B cell (primary cell): ENCODE results near the gene GGCT. TPM values are rescaled to one million over a fixed set of nuclear protein-coding genes. Genes with fewer than 3 reads are reported as not detected.

Source experiments
- ATAC-seq: fragments of 200-7000 bp; cut with Tn5 transposase; one replicate; pipeline ENCODE4 v1.10.0; 2021; ENCODE audit warnings: low read depth, mild to moderate bottlenecking, moderate number of reproducible peaks, moderate library complexity
- CTCF ChIA-PET: fragments of 350-600 bp; sonication (Branson Sonifier 250); formaldehyde crosslinking; loops from one replicate; lab custom pipeline; 2021; ENCODE audit warnings: antibody characterized with exemption, inconsistent platforms; lab: Charles Lee
- POLR2A ChIA-PET: fragments of 350-600 bp; sonication (Branson Sonifier 250); formaldehyde crosslinking; loops from one replicate; lab custom pipeline; 2021; ENCODE audit warnings: antibody characterized with exemption; lab: Charles Lee
- DNase-seq: peaks from one replicate; pipeline ENCODE4 v3.0.0; 2013
- H2AFZ ChIP-seq: 2 replicates; pipeline ENCODE4 v1.6.1; 2012; ENCODE audit warnings: mild to moderate bottlenecking, low read depth, low read length; ENCODE audit not compliant: insufficient read depth, poor library complexity, severe bottlenecking
- H3K27ac ChIP-seq, 2 donors: 1 replicate in 1 of 2; 2 replicates in 1 of 2; pipeline ENCODE4 v1.5.1; 2012 to 2013; ENCODE audit warnings: low read length in 2 of 2, mild to moderate bottlenecking in 2 of 2, moderate library complexity in 1 of 2
- H3K27me3 ChIP-seq, 4 experiments: fragments of 200-600 bp in 1 of 4; sonication (generic) in 1 of 4; replicated peaks in 1 of 4; 1 replicate in 2 of 4; 2 replicates in 2 of 4; pipeline versions ENCODE4 v1.6.1 to v1.7.0; 2013 to 2016; ENCODE audit warnings: low read length in 3 of 4, mild to moderate bottlenecking in 2 of 4, mixed read lengths in 1 of 4, moderate library complexity in 1 of 4; ENCODE audit not compliant: insufficient read depth in 4 of 4, control insufficient read depth in 3 of 4; ENCODE audit errors: control extremely low read depth in 1 of 4
- H3K36me3 ChIP-seq, 2 experiments: replicated peaks in 1 of 2; 1 replicate in 1 of 2; 2 replicates in 1 of 2; pipeline versions ENCODE4 v1.6.1 to v1.7.1; 2013; ENCODE audit warnings: low read length in 1 of 2; ENCODE audit not compliant: insufficient read depth in 2 of 2, control insufficient read depth in 1 of 2; ENCODE audit errors: control extremely low read depth in 1 of 2, extremely low read depth in 1 of 2
- H3K4me1 ChIP-seq, 2 donors: fragments of 200-600 bp in 1 of 2; sonication (generic) in 1 of 2; 1 replicate in 1 of 2; 2 replicates in 1 of 2; pipeline versions ENCODE4 v1.5.1 to v1.6.1; 2013 to 2017; ENCODE audit warnings: low read length in 2 of 2; ENCODE audit not compliant: control insufficient read depth in 2 of 2, insufficient read depth in 2 of 2
- H3K4me2 ChIP-seq: replicated peaks from 2 replicates; pipeline ENCODE3; 2012; ENCODE audit warnings: mild to moderate bottlenecking, low read depth, low read length; ENCODE audit not compliant: poor library complexity, severe bottlenecking
- H3K4me3 ChIP-seq, 5 experiments: fragments of 200-600 bp in 1 of 5; sonication (generic) in 1 of 5; 1 replicate in 3 of 5; 2 replicates in 2 of 5; pipeline versions ENCODE4 v1.5.1 to v1.7.0; 2011 to 2016; ENCODE audit warnings: low read length in 4 of 5, mild to moderate bottlenecking in 4 of 5, low read depth in 2 of 5, control low read depth in 1 of 5, moderate library complexity in 1 of 5; ENCODE audit not compliant: insufficient read depth in 1 of 5; ENCODE audit errors: control extremely low read depth in 1 of 5, extremely low read depth in 1 of 5
- H3K79me2 ChIP-seq: fragments of 200-600 bp; sonication (generic); one replicate; pipeline ENCODE4 v1.6.0; 2016; ENCODE audit warnings: low read length; ENCODE audit not compliant: control insufficient read depth, insufficient read depth
- H3K9ac ChIP-seq: fragments of 200-600 bp; sonication (generic); 2 replicates; pipeline ENCODE4 v1.6.1; 2017; ENCODE audit warnings: mild to moderate bottlenecking, low read length, moderate library complexity
- H3K9me3 ChIP-seq, 3 donors: one replicate each; pipeline versions ENCODE4 v1.6.1 to v1.7.1; 2013; ENCODE audit warnings: low read length in 2 of 3; ENCODE audit not compliant: control insufficient read depth in 2 of 3, insufficient read depth in 1 of 3; ENCODE audit errors: control extremely low read depth in 1 of 3
- H4K20me1 ChIP-seq: 2 replicates; pipeline ENCODE4 v1.6.0; 2012; ENCODE audit warnings: mild to moderate bottlenecking, low read length; ENCODE audit not compliant: insufficient read depth, control insufficient read depth, poor library complexity, severe bottlenecking
- H3K27ac Mint-ChIP-seq: one replicate; pipeline ENCODE4 v1.8.0; 2021; ENCODE audit warnings: mixed read lengths
- H3K27me3 Mint-ChIP-seq: one replicate; pipeline ENCODE4 v1.8.0; 2021; ENCODE audit warnings: mixed read lengths
- H3K4me1 Mint-ChIP-seq: one replicate; pipeline ENCODE4 v1.8.0; 2021; ENCODE audit warnings: mixed read lengths
- H3K4me3 Mint-ChIP-seq: one replicate; pipeline ENCODE4 v1.8.0; 2021; ENCODE audit warnings: mixed read lengths
- H3K9me3 Mint-ChIP-seq: one replicate; pipeline ENCODE4 v1.8.0; 2022; ENCODE audit warnings: mixed read lengths; ENCODE audit not compliant: insufficient read depth
- EZH2 ChIP-seq: IDR thresholded peaks from 2 replicates; pipeline ENCODE4 v1.6.1; 2012; ENCODE audit warnings: borderline replicate concordance, low read depth, mild to moderate bottlenecking, moderate library complexity, low read length; ENCODE audit not compliant: insufficient read depth, poor library complexity, severe bottlenecking
- WGBS: methylation state at CpG from one replicate; pipeline ENCODE4 v1.1.5; 2013; ENCODE audit warnings: missing lambda C conversion rate; ENCODE audit not compliant: insufficient coverage; 5-methylcytosine and 5-hydroxymethylcytosine counted together
- intact Hi-C: fragments of 100-400 bp; cut with micrococcal nuclease; formaldehyde crosslinking; loops from one replicate; pipeline ENCODE4 v1.10.0; 2022
- polyA plus RNA-seq: library from polyadenylated mRNA; depleted of rRNA; stranded (reverse); fragments of >200 nt; gene quantifications from 2 replicates; pipeline ENCODE4 v1.2.3, GENCODE V29; 2012
- total RNA-seq, 2 donors: library from RNA; stranded (reverse); fragments of 120-200 nt in 1 of 2; gene quantifications; 1 replicate in 1 of 2; 2 replicates in 1 of 2; pipeline versions ENCODE4 v1.2.3 to v1.2.4, GENCODE V29; 2013 to 2022
- TF ChIP-seq, protein P1 (sequence below): fragments of 200-600 bp; IDR thresholded peaks from one replicate; pipeline ENCODE4 v1.8.0; 2022; ENCODE audit warnings: antibody characterized with exemption, mild to moderate bottlenecking

The GGCT gene
- total and polyA plus RNA-seq, 2 donors (not counting 1 experiment from before 2014, with no cell fraction given) = 8.1 to 12.5 TPM

DNA sequence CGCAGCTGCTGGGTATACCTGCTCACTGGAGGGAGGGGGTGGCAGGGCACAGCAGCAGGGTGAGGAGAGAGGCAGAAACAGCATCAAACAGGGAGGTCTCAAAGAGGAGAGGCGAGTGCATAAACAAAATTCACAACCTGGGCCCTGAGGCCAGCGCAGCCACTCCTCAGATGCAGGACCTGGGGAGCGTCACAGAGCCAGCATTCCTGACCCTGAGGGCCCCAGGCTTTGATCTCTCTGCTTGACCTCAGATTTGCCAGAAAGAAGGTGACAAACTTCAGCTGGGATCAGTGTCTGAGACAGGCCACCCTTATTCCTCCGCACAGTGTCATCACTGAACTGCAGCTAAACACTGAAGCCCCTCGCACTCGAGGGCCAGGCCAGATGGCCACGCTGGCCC, 51.6 kb downstream of the GGCT start:
- H3K36me3 ChIP-seq = peaks cover 0 to 83% of the 10 kb centered on the region in 2 experiments
- Mint-ChIP-seq H3K27me3 (no peaks in the 10 kb centered on the region), H3K27ac (no peak overlapping the region), H3K4me1 (no peaks in the 10 kb centered on the region), H3K9me3 (no peaks in the 10 kb centered on the region), H3K4me3 (no peak overlapping the region)
- H4K20me1 ChIP-seq = no peaks in the 10 kb centered on the region
- H3K4me1 ChIP-seq = no peaks in the 10 kb centered on the region
- ATAC-seq (no peak), DNase-seq (no peak)
- POLR2A ChIA-PET = no interaction called here
- no peak overlapping the region for H3K9ac ChIP-seq
- H2AFZ ChIP-seq = no peak overlapping the region
- no peaks in the 10 kb centered on the region for H3K79me2 ChIP-seq
- WGBS = 99% methylated on average over 8 of the region's 8 CpGs
- TF ChIP-seq, protein P1, sequence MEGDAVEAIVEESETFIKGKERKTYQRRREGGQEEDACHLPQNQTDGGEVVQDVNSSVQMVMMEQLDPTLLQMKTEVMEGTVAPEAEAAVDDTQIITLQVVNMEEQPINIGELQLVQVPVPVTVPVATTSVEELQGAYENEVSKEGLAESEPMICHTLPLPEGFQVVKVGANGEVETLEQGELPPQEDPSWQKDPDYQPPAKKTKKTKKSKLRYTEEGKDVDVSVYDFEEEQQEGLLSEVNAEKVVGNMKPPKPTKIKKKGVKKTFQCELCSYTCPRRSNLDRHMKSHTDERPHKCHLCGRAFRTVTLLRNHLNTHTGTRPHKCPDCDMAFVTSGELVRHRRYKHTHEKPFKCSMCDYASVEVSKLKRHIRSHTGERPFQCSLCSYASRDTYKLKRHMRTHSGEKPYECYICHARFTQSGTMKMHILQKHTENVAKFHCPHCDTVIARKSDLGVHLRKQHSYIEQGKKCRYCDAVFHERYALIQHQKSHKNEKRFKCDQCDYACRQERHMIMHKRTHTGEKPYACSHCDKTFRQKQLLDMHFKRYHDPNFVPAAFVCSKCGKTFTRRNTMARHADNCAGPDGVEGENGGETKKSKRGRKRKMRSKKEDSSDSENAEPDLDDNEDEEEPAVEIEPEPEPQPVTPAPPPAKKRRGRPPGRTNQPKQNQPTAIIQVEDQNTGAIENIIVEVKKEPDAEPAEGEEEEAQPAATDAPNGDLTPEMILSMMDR = no peak
- TF ChIP-seq EZH2 = no peak
- no peaks in the 10 kb centered on the region for H3K27me3 ChIP-seq
- CTCF ChIA-PET = no interaction called here
- no peak overlapping the region for H3K4me2 ChIP-seq
- no peak overlapping the region for H3K4me3 ChIP-seq
- H3K27ac ChIP-seq = no peak overlapping the region
- H3K9me3 ChIP-seq = no peaks in the 10 kb centered on the region
- intact Hi-C loops = no loop called here

DNA sequence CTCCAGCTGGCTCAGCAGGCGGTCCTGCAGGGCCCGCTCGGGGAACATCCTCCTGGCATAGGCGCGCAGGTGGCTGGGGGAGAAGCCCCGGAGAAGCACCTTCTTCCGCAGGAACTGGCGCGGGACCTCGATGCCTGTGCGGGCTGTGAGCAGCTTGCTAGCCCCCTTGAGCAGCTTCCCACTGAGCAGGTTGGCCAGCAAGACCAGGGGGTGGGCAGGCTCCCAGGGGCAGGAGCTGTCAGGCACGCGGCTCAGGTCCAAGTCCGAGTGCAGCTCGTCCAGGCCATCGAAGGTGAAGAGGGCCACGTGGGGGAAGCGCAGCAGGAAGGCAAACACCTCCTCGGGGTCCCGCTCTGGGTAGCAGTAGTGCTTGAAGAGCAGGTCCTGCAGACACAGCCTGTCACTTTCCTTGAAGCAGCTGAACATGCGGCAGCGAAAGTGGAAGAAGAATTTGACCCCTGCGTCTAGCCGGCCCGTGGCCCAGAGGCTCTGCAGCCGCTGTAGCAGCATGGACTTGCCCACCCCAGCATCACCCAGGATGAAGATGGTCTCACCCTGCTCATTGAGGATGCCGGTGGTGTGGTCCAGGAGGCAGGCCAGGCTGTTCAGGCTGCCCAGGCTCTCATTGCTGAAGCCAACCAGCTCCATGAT, 52.2 kb downstream of the GGCT start:
- ATAC-seq = no peak
- 98% methylated on average over 27 of the region's 27 CpGs for WGBS

More for the DNA sequence above, 52.2 kb downstream of the GGCT start:
- H3K4me3 ChIP-seq = no peak overlapping the region
- ChIA-PET CTCF (no interaction called here), POLR2A (no interaction called here)
- no peak for DNase-seq
- H3K36me3 ChIP-seq = peaks cover 0 to 86% of the 10 kb centered on the region in 2 experiments
- H2AFZ ChIP-seq = no peak overlapping the region
- no peaks in the 10 kb centered on the region for H3K27me3 Mint-ChIP-seq
- H3K4me1 Mint-ChIP-seq = no peaks in the 10 kb centered on the region
- no peak overlapping the region for H3K27ac Mint-ChIP-seq
- no peaks in the 10 kb centered on the region for H3K9me3 ChIP-seq
- H3K79me2 ChIP-seq = no peaks in the 10 kb centered on the region
- no peak overlapping the region for H3K4me3 Mint-ChIP-seq
- TF ChIP-seq, protein P1 = no peak
- no peak for TF ChIP-seq EZH2
- intact Hi-C loops = no loop called here
- no peaks in the 10 kb centered on the region for H4K20me1 ChIP-seq
- H3K27me3 ChIP-seq = no peaks in the 10 kb centered on the region
- H3K27ac ChIP-seq = no peak overlapping the region
- H3K4me1 ChIP-seq = no peaks in the 10 kb centered on the region
- H3K9ac ChIP-seq = no peak overlapping the region
- H3K4me2 ChIP-seq = no peak overlapping the region
- H3K9me3 Mint-ChIP-seq = no peaks in the 10 kb centered on the region
